GM21723 (cell line): ENCODE measurements around the gene BANK1.

ENCODE experiments used
- ATAC-seq: cut with Tn5 transposase; IDR thresholded peaks from one replicate; pipeline ENCODE4 v1.9.1; 2021; ENCODE audit warnings: mild to moderate bottlenecking, moderate library complexity; ENCODE audit not compliant: unreplicated experiment

Gene BANK1

GRCh38 chr4:101790521-101791181, at the start of gene BANK1:
BANK1 (plus strand) TSS chr4:101790730; CDS start chr4:101790881, 151 bp downstream.
- peak; percentile 100 for ATAC-seq

GRCh38 chr4:101753721-101754120, 36.8 kb upstream of the BANK1 start:
- ATAC-seq, result no peak

GRCh38 chr4:101756181-101756580, 34.3 kb upstream of the BANK1 start:
- ATAC-seq, result no peak

GRCh38 chr4:101761405-101761804, 29.1 kb upstream of the BANK1 start:
- no peak for ATAC-seq

GRCh38 chr4:101762025-101762424, 28.5 kb upstream of the BANK1 start:
- ATAC-seq, result no peak

GRCh38 chr4:101762534-101762933, 28.0 kb upstream of the BANK1 start:
- no peak for ATAC-seq

GRCh38 chr4:101763576-101763975, 27.0 kb upstream of the BANK1 start:
- ATAC-seq, result no peak

GRCh38 chr4:101774807-101775206, 15.7 kb upstream of the BANK1 start:
- ATAC-seq, result no peak

- ATAC-seq, result no peak
Measured at GRCh38 chr4:101777431-101777830, 13.1 kb upstream of the BANK1 start.

- ATAC-seq, result no peak
Measured at GRCh38 chr4:101780284-101780683, 10.2 kb upstream of the BANK1 start.

- ATAC-seq, result no peak
Measured at GRCh38 chr4:101782546-101782945, 8.0 kb upstream of the BANK1 start.

GRCh38 chr4:101784957-101785356, 5.6 kb upstream of the BANK1 start:
- no peak for ATAC-seq

- no peak for ATAC-seq
Measured at GRCh38 chr4:101785486-101785885, 5.0 kb upstream of the BANK1 start.

- no peak for ATAC-seq
Measured at GRCh38 chr4:101787701-101788316, 2.7 kb upstream of the BANK1 start.

- peak; percentile 16 for ATAC-seq
Measured at GRCh38 chr4:101791182-101791558, 640 bp downstream of the BANK1 start.

- ATAC-seq, result no peak
Measured at GRCh38 chr4:101792056-101792590, 1.6 kb downstream of the BANK1 start.

GRCh38 chr4:101793397-101793796, 2.9 kb downstream of the BANK1 start:
- no peak for ATAC-seq

- no peak for ATAC-seq
Measured at GRCh38 chr4:101794806-101795205, 4.3 kb downstream of the BANK1 start.

GRCh38 chr4:101795704-101796103, 5.2 kb downstream of the BANK1 start:
- ATAC-seq, result no peak

GRCh38 chr4:101801958-101802357, 11.4 kb downstream of the BANK1 start:
- ATAC-seq, result no peak

- peak; percentile 99 for ATAC-seq
Measured at GRCh38 chr4:101806914-101807313, 16.4 kb downstream of the BANK1 start.

GRCh38 chr4:101807351-101807750, 16.8 kb downstream of the BANK1 start:
- peak; percentile 41 for ATAC-seq
